CD4-positive, alpha-beta T cell treated with Interleukin-6 for 4 hours (primary cell): ENCODE measurements around the gene C18orf32.
"Not testable (repeated sequence)": the region's sequence is repeated elsewhere in the genome, so short reads cannot be mapped to it uniquely, and the experiment has no call there.

Source experiments
- DNase-seq: peaks from one replicate; pipeline ENCODE4 v3.0.0-alpha.2; 2020; ENCODE audit warnings: mixed read lengths

The C18orf32 gene

DNA sequence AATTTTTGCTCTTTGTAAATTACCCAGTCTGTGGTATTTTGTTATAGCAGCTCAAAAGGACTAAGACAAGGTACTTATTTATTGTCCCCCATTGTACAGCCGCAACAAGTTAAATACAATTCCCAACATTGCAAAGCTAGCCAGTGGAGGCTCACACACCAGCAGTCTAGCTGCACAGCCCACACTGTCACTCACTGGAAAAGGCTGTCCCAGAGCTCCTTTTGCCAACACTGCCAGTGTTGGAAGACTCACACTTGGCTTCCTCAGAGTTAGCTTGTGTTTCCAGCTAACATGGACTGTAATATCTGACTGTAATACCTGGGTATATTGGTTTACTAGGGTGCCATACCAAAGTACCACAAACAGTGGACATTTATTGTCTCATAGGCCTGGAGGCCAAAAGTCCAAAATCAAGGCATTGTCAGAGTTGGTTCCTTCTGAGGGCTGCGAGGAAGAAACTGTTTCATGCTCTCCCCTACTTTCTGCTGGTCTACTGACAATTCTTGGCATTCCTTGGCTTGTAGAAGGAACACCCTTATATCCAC lies 19.9 kb downstream of the C18orf32 start:
- DNase-seq, result no peak

DNA sequence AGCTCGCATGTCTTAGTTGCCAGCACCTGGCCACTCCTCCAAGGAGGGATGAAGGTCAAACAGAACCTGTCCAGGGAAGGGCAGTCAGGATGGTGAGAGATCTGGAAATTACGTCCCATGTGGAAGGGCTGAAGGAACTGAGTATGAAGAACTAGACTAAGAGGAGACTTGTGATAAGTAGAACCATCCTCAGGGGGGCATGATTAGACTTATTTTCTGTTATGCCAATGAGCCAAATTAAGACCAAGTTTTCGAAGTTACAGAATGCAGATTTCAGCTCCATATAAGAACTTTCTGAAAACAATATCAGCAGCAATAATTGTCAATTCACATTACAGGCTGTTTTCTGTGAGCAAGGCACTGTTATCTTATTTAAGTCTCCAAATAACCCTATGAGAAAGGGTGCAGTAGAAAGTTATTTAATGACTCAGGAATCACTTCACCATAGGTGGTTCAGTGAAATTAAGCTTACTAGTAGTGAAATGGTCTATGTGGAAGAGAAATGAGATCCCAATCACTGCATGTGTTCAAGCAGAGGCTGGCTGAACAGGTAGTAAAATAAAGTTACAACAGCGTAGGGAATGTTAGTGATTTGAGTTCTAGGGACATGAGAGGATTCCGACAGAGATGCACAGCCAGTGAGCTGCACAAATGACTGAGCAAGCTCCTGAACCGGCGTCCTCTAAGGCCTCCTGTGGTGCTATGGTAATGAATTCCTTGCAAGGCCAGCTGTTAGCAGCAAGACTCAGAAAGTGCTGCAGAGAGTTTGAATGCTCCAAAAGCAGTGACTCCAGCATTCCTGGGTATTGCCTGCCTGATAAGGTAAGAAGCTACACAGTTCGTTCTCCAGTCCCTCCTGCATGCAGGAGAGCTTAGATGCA lies 22.1 kb downstream of the C18orf32 start:
- DNase-seq, result no peak

DNA sequence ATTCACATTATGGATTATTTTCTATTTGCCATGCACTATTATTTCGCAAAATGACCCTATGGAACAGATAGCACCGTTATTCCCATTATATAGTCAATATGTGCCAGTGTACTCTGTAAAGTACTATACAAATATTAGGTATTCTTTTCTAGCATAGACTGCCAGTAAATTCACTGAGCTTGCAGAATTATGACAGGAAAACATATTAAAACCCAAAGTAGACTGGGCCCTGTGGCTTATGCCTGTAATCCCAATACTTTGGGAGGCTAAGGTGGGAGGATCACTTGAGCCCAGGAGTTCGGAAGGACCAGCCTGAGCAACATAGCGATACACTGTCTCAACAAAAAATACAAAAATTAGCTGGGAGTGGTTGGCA lies 25.4 kb downstream of the C18orf32 start:
- no peak for DNase-seq

DNA sequence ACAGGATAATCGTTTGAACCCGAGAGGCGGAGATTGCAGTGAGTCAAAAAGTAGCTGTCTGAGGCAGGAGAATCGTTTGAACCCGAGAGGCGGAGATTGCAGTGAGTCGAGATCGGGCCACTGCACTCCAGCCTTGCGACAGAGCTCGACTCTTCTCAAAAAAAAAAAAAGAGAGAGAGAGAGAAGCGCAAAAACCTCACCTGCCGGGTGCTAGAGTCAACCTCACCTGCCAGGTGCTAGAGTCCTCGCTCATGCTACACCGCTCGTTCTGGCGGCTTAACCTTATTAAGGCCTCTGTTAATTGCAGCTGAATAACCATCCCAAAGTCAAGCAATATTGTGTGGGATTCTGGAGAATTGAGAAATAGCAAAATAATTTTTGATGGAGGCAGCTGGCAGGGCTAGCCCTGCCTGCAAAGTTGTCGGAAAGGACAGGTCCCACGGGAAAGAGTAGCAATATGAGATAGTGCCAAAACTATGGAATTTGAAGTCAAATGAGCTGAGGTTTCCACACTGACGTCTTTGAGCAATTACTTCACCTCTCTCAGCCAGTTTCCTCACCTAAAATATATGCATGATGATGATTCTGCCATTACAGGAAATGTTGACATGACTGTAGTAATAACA lies 25.9 kb downstream of the C18orf32 start:
- peak; percentile 41 for DNase-seq

DNA sequence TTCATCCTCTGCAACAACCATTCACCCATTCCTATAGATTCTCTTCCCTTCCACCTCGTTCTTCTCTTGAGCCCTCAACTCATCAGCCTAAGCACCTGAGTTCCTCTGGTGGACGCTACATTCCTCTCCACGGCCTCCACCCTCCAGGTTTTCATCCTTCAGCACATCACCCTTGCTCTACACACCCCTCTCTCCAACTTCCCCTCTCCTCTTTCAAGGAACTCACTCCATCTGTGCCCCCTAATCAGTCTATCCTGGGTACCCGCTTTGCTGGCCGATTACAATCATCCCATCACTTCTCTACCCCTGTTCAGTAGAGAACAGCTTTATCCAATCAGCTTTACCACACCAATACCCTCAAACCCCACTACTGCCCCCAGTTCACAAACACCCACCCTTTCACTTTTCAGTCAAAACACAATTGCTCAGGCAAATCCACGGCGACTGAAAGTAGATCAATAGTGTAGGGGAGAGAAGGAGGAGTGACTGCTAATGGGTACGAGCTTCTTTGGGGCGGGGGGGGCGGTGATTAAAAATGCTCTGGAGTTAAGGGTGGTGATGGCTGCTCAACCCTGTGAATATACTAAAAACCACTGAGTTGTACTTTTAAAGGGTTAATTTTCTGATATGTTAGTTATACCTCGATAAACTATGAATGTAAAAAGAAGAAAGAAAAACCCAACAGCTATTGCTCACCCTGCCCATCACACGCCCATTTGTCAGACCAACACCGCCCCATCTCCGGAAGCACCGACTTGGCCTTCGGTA lies 27.4 kb downstream of the C18orf32 start:
- peak; percentile 28 for DNase-seq

DNA sequence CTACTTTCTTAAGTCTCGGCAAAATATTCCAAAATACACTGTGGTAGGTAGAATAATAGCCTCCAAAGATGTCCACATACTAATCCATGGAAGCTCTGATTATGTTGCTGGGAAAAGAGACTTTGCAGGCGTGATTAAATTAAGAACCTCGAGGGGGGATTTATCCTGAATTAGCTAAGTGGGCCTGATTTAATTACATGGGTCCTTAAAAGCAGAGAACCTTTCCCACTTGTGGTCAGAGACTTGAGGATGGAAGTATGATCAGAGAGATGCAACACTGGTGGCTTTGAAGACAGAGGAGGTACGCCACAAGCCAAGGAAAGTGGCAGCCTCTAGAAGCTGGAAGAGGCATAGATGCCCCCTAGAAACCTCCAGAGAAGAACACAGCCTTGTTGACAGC lies 29.4 kb downstream of the C18orf32 start:
- DNase-seq, result no peak

DNA sequence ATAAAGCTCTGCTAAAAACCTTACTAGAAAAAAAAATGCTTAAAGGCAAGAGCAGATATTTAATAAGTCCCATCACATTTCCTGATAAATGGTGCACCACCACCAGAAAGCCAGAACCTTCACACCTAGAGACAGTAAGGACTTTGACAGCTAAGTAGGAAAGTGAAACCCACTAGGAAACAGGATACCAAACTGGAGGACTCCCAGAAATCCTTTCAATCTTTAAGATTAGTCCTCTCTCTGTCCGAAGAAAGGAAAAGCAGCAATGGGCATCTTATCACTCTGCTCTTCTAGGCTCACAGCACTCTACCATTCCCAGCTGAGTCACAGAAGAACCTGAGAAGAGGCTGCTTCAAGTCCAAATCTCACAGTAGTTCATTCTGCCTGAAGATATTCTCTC lies 30.2 kb downstream of the C18orf32 start:
- DNase-seq, result no peak

DNA sequence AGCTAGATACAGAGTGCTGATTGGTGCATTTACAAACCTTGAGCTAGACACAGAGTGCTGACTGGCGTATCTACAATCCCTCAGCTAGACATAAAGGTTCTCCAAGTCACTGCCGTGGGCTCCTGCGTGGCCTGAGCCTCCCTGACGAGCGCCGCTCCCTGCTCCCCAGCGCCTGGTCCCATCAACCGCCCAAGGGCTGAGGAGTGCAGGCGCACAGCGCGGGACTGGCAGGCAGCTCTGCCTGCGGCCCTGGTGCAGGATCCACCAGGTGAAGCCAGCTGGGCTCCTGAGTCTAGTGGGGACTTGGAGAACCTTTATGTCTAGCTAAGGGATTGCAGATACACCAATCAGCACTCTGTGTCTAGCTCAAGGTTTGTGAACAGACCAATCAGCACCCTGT lies 34.5 kb downstream of the C18orf32 start:
- DNase-seq, result not testable (repeated sequence)

DNA sequence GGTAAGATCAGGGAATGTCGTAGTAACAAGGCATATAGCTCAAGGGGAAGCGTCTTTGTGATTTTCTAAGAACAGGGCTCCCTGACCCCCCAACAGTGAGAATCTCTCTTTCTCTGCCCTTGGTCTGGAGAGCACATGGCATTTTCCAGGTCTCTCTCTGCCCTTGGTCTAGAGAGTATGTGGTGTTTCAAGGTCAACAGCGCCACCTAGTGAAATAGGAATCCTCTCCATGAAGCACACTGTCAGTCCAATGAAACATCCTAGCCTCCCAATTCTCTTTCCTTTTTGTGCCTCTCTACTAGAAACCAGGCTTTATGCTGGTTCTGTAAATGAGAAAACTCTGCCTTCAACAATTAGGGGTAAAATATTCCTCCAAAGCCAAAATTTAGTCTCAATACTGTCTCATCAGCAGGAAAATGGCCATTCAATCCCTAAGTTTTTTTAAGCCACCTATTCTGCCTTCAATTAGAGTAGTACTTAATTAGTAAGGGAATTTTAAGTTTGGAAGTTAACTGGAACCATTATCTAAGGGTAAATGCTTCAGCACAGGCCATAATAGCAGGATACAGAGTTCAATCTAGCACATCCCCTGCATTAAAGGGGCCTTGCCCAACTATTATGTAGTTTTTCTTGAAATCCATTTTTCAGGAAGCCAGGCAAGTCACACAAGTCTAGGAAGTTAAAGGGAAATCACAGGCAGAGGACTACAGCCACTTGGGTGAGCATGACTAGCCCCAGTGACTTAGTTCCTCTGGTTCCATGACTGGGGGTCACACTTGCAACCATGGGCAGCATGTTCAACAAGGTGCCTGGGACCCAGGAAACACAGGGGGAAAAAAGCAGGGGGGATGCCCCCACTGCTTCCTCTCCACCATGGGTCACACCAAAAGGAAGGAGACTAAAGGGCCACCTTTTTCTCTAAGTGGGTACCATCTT lies 39.0 kb downstream of the C18orf32 start:
- peak; percentile 61 for DNase-seq

DNA sequence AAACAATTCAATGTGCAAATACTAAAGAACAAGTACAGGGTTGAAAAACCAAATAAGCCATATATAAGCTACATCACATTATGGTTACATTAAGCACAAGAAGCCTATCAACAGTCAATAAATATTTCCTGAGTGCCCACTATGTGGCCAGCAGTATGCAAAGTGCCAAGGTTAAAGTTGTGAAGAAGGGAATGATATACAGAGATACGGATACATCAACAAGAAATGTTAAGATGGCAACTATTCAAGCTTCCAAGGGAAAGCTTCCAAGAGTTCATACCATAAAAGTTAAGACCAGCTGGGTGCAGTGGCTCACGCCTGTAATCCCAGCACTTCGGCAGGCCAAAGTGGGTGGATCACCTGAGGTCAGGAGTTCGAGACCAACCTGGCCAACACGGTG lies 40.6 kb downstream of the C18orf32 start:
- DNase-seq, result no peak

DNA sequence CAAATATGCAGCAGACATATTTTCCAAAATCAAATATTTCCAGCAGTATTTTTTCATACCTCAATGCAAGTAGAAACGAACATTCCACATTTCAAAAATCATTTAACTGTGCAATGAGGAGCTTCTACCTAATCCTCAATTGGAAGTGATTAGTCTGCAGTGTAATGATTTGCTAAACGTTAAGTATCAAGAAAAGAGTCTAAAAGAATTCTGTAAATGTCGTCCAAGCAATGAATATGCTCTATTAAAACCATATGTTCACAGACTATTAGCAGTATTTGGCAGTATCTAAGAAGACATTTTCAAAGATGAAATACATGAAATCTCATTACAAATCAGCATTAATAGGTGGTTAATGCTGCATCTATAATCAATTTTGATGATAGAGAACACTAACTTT lies 42.5 kb downstream of the C18orf32 start:
- no peak for DNase-seq

DNA sequence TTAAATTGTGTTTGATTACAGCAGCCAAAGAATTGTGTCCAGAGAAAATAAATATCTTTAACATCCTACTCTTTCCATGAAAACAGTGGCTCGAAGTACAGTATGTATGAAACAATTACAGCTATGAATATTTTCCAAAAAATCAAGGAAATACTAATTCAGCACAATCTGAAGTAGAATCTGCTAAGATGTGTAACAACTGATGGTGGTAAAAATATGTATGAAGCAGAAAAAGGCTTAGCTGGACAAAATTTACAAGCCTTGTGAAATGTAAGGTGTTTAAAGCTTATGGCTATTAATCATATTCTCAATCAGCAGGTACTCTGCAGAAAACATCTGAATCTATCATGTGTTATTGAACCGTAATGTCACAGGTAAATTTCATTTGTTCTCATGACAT lies 43.2 kb downstream of the C18orf32 start:
- DNase-seq, result no peak

DNA sequence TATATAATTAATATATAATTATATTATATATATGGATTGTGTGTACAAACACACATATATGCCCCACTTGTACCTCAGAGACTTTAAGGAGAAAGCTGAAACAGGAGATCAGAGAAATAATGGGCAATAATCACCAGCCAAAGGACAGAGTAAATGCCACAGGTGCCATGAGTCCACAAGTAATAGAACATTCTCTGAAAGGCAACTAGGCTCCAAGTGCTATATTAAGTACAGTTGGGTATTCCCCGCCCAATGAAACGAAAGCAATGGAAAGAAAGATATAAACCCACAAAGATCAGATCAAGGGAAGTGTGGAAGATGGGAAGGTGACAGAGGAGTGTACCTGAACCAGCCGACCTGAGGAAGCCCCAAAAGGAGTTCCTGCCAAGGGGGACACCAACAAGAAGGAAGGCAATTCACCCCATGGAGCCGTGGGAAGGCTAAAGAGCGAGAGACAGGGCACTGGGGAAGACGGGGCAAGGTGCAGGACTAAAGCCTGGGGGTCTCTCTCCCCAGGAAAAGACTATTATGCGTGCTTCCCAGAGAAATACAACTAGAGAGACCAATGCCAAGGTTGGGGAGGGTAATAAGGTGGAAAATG lies 45.6 kb downstream of the C18orf32 start:
- no peak for DNase-seq

DNA sequence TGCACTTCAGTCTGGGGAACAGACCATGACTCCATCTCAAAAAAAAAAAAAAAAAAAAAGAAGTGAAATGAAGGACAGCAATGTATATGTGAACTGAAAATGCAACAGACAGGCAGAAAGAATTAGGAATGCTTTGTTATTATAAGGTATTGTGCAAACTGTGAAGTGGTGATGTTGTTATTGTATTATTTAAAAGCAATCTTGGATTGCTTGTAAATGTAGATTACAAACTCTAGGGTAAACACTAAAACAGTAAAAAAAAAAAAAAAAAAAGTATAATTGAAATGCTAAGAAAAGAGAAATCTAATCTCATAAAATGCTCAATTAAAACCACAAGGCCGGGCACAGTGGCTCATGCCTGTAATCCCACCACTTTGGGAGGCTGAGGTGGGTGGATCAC lies 51.9 kb downstream of the C18orf32 start:
- DNase-seq, result no peak

DNA sequence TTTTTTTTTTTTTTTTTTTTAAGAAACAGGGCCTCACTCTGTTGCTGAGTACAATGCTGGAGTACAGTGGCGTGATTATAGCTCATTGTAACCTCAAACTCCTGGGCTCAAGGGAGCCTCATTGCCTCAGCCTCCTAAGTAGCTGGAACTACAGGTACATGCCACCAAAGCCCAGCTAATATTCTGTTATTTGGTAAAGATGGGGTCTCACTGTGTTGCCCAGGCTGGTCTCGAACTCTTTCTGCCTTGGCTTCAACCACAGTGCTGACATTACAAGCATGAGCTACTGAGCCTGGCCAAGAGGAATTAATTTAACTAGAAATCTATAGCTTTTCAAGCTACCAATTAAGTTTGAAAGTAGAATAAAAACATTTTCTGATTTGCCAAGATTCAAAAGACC lies 54.4 kb downstream of the C18orf32 start:
- DNase-seq, result no peak

DNA sequence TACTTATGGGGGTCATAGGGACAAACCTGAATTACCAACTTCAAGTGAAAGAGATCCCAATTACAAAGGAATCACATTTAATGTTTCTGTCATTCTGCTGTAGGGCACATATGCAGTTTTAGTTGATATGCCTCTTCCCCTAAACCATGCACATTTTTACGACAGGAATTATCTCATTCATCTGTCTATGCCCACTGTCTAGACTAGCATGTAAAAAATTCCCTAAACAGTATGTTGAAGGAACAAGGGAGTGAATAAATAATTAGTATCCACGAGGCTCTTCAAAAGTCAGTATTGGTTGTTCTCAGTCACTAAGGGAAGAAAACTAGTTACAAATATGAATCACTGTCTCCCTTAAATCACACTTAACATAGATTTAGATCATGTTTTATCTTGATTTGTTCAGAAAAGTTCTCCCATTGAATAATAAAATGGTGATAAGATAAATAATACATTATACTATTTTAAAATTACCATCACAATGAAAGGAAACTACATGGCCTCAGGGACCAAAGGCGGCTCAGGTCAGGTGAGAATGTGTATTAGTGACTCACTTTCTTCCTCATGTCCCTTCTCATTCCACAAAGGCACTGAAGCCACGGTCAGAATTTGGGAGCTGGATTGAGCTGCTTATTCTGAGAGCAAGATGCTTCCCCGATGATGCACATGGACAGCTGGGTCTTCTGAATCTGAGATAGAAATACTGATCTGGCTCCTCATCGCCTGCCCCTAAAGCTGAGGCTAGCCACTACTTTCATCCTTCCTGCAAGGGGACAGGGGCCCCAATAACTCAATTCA lies 55.7 kb downstream of the C18orf32 start:
- DNase-seq, result no peak
